Measurements from ENCODE around the gene CALD1.

Gene CALD1

DNA sequence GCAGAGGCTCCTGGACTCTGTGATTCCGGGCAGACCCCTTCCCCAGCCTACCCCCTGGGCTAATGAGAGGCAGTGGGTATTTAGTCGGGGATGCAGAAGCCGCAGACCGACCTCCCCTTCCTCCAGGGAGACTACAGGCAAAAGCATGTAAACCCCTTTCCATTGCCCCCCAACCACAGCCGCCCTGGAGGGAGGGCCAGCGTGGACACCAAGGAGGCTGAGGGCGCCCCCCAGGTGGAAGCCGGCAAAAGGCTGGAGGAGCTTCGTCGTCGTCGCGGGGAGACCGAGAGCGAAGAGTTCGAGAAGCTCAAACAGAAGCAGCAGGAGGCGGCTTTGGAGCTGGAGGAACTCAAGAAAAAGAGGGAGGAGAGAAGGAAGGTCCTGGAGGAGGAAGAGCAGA is 167.9 kb downstream of the CALD1 start:
- TF ChIP-seq, protein P1, sequence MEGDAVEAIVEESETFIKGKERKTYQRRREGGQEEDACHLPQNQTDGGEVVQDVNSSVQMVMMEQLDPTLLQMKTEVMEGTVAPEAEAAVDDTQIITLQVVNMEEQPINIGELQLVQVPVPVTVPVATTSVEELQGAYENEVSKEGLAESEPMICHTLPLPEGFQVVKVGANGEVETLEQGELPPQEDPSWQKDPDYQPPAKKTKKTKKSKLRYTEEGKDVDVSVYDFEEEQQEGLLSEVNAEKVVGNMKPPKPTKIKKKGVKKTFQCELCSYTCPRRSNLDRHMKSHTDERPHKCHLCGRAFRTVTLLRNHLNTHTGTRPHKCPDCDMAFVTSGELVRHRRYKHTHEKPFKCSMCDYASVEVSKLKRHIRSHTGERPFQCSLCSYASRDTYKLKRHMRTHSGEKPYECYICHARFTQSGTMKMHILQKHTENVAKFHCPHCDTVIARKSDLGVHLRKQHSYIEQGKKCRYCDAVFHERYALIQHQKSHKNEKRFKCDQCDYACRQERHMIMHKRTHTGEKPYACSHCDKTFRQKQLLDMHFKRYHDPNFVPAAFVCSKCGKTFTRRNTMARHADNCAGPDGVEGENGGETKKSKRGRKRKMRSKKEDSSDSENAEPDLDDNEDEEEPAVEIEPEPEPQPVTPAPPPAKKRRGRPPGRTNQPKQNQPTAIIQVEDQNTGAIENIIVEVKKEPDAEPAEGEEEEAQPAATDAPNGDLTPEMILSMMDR (IDR thresholded peaks at IDR 0.05; ENCODE audit: low read depth, low read length) = no peak
- no peak overlapping the region for H3K4me3 ChIP-seq (ENCODE audit: low read depth, low read length)

DNA sequence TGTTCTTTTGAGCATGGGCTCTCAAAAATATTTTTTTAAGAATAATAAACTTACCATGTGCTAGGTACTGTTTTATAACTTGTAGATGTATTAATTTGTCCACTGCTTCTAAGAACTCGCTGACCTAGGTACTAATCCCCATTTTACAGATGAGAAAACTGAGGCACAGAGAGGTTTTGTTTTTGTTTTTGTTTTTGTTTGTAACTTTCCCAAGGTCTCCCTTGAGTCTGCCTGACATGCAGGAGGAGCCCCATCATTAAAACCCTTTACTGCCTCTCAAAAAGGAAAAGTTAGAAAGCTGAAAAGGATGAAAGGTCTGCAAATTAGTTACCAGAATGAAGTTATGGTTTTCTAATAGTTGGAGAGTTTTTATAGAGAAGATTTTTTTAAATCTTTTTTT is 168.4 kb downstream of the CALD1 start:
- H3K4me3 ChIP-seq (ENCODE audit: low read depth, low read length) = no peak overlapping the region
- TF ChIP-seq, protein P1 (IDR thresholded peaks at IDR 0.05; ENCODE audit: low read depth, low read length) = no peak

DNA sequence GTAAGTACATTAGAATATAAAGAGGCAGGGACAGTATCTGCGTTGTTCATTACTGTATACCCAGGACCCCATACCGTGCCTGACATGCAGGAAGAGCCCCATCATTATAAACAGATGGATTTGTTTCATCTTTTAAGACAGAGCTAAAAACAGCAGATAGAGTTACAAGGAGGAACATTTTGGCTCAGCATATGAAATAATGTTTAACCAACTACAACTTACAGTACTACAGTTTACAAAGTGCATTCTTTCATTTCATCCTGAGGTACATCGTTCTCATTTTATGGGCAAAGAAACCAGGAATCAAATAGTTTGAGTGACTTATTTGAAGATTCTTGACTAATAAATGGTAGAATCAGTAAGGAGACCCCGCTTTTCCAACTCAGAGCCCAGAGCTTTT is 168.8 kb downstream of the CALD1 start:
- H3K4me3 ChIP-seq (ENCODE audit: low read depth, low read length) = no peak overlapping the region
- TF ChIP-seq, protein P1 (IDR thresholded peaks at IDR 0.05; ENCODE audit: low read depth, low read length) = no peak

DNA sequence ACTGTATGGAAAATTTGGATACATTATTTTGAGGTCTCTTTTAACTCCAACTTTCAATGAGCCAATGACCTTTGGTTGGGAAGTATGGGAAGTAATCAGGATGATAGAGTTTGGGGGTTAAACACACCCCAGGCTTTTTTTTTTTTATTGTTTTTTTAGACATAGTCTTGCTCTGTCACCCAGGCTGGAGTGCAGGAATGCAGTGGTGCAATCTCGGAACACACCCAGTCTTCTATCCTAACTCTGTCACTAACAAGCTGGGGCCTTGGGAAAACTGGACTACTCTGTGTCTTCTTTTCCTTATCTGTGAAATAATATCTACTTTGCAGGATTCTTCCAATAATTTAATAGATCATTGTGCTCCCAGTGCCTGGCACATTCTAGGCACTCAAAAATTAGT is 169.3 kb downstream of the CALD1 start:
- H3K4me3 ChIP-seq (ENCODE audit: low read depth, low read length) = no peak overlapping the region
- TF ChIP-seq, protein P1 (IDR thresholded peaks at IDR 0.05; ENCODE audit: low read depth, low read length) = no peak

- H3K4me3 ChIP-seq (ENCODE audit: low read depth, low read length) = no peak overlapping the region
- TF ChIP-seq, protein P1 (IDR thresholded peaks at IDR 0.05; ENCODE audit: low read depth, low read length) = no peak
Observed at GRCh38 chr7:134949171-134949570, 169.7 kb downstream of the CALD1 start.

DNA sequence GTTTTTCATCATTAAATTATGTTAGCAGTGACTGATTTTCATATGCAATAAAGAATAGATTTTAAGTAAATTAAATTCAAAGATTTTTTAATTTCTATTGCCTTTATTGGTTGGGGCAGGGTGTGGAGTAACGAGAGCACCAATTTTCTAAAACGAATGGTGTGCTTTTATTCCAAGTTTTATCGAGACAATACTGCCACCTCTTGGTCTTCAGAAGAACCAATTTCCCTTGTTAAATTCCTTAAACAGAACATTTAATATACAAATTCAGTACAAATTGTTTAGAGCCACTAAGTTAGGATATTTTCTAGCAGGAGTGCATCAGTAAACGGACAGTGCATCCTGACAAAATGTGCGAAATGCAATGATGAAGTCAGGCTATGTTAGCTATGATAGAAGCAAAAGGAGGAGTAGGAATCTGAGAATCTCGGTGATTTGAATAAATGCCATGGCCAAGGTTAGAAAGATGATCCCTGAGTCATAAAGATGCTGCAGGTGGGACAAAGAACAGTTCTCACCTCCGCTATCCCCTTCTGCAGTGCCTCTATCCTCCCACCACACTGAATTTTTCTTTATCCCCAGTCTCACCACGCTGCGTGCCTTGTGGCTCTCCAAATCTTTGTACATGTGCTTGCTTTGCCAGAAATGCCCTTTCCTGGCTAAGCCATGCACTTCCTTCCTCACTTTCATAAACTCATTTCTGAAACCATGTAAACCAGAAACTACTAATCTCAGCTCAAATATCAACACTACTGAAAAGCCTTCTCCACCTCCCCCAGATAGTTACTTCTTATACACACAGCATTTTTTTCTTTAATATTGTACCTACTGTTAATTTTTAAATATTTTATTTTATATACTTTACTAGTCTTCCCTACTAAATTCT is 175.0 kb downstream of the CALD1 start:
- TF ChIP-seq, protein P1 (IDR thresholded peaks at IDR 0.05; ENCODE audit: low read depth, low read length) = no peak

GRCh38 chr7:134957005-134957404 is 177.6 kb downstream of the CALD1 start:
- no peak overlapping the region for H3K4me3 ChIP-seq (ENCODE audit: low read depth, low read length)
- TF ChIP-seq, protein P1 (IDR thresholded peaks at IDR 0.05; ENCODE audit: low read depth, low read length) = no peak

More for the DNA sequence above, 175.0 kb downstream of the CALD1 start:
- H3K4me3 ChIP-seq (ENCODE audit: low read depth, low read length) = no peak overlapping the region
